PC-3 (cell line): ENCODE results near the gene SPSB3. TPM values are rescaled to one million over a fixed set of nuclear protein-coding genes. Genes with fewer than 3 reads are reported as not detected.

ENCODE experiments used
- ATAC-seq: fragments of 200-7000 bp; cut with Tn5 transposase; 2 replicates; pipeline ENCODE4 v1.9.1; 2020; ENCODE audit warnings: mild to moderate bottlenecking, moderate library complexity
- BruUV-seq: library from RNA; stranded (reverse); fragments of 400-500 nt; replicated peaks from 2 replicates; lab custom pipeline; 2021; lab: Mats Ljungman, UMichigan
- CTCF ChIA-PET: fragments of 300-600 bp; sonication (Branson Sonifier 250); formaldehyde crosslinking; loops from one replicate; lab custom pipeline; 2022; ENCODE audit warnings: antibody characterized with exemption; lab: Charles Lee
- POLR2A ChIA-PET: fragments of 300-600 bp; sonication (Branson Sonifier 250); formaldehyde crosslinking; loops from one replicate; lab custom pipeline; 2022; ENCODE audit warnings: antibody characterized with exemption; ENCODE audit not compliant: unreplicated experiment; lab: Charles Lee
- DNase-seq: peaks from one replicate; pipeline ENCODE4 v3.0.0-alpha.2; 2015
- H2AFZ ChIP-seq: fragments of 300-600 bp; sonication (generic); 2 replicates; pipeline ENCODE4 v1.6.0; 2016; ENCODE audit warnings: antibody characterized with exemption, low read length
- H3F3A ChIP-seq: fragments of 300-600 bp; sonication (generic); one replicate; pipeline ENCODE4 v1.6.0; 2017; ENCODE audit warnings: antibody characterized with exemption, low read length, control low read depth, mild to moderate bottlenecking; ENCODE audit not compliant: unreplicated experiment
- H3K27ac ChIP-seq: fragments of 300-600 bp; sonication (generic); 2 replicates; pipeline ENCODE4 v1.5.1; 2016; ENCODE audit warnings: mild to moderate bottlenecking, low read length
- H3K27me3 ChIP-seq: fragments of 300-600 bp; sonication (generic); 2 replicates; pipeline ENCODE4 v1.6.1; 2016; ENCODE audit warnings: low read length, mixed read lengths
- H3K36me3 ChIP-seq: fragments of 300-600 bp; sonication (generic); 2 replicates; pipeline ENCODE4 v1.6.1; 2016; ENCODE audit warnings: low read depth, mixed run types, low read length, mixed read lengths
- H3K4me1 ChIP-seq: fragments of 300-600 bp; sonication (generic); 2 replicates; pipeline ENCODE4 v1.5.1; 2016; ENCODE audit warnings: low read length; ENCODE audit not compliant: insufficient read depth
- H3K4me2 ChIP-seq: fragments of 300-600 bp; sonication (generic); 2 replicates; pipeline ENCODE4 v1.6.0; 2016; ENCODE audit warnings: low read length
- H3K4me3 ChIP-seq: fragments of 300-600 bp; sonication (generic); 2 replicates; pipeline ENCODE4 v1.5.1; 2016; ENCODE audit warnings: mild to moderate bottlenecking, low read length, mixed read lengths
- H3K79me2 ChIP-seq: fragments of 300-600 bp; sonication (generic); 2 replicates; pipeline ENCODE4 v1.6.1; 2017; ENCODE audit warnings: low read length, mixed read lengths
- H3K9ac ChIP-seq: fragments of 300-600 bp; sonication (generic); 2 replicates; pipeline ENCODE4 v1.6.0; 2016; ENCODE audit warnings: mild to moderate bottlenecking, low read length
- H3K9me2 ChIP-seq: fragments of 300-600 bp; sonication (generic); replicated peaks from 2 replicates; pipeline ENCODE4 v1.6.1; 2016; ENCODE audit warnings: mixed run types, low read length, mixed read lengths
- H3K9me3 ChIP-seq: fragments of 300-600 bp; sonication (generic); 2 replicates; pipeline ENCODE4 v1.6.1; 2016; ENCODE audit warnings: low read length, mixed read lengths
- H4K20me1 ChIP-seq: fragments of 300-600 bp; sonication (generic); 2 replicates; pipeline ENCODE4 v1.6.1; 2016; ENCODE audit warnings: low read length, mixed read lengths
- CTCF ChIP-seq: fragments of 300-600 bp; sonication (generic); conservative IDR thresholded peaks from 2 replicates; pipeline ENCODE4 v1.5.1; 2017; ENCODE audit warnings: antibody characterized with exemption, low read depth, mild to moderate bottlenecking, low read length
- EZH2 ChIP-seq: fragments of 300-600 bp; sonication (generic); IDR thresholded peaks from one replicate; pipeline ENCODE4 v1.6.1; 2017; ENCODE audit warnings: antibody characterized with exemption, mild to moderate bottlenecking, low read length; ENCODE audit not compliant: unreplicated experiment
- EZH2phosphoT487 ChIP-seq: fragments of 300-600 bp; sonication (generic); IDR thresholded peaks from 2 replicates; pipeline ENCODE4 v1.6.1; 2018; ENCODE audit warnings: mild to moderate bottlenecking, antibody characterized with exemption, low read length, borderline replicate concordance
- intact Hi-C: fragments of 100-400 bp; cut with micrococcal nuclease; formaldehyde crosslinking; loops from 2 replicates; pipeline ENCODE4 v1.9.0; 2023
- total RNA-seq: library from RNA; depleted of rRNA; stranded (reverse); fragments of >200 nt; gene quantifications from 2 replicates; pipeline ENCODE4 v1.2.3, GENCODE V29; 2014

Gene SPSB3
- total RNA-seq, 1 experiment from 2014 or later, result 27.4 TPM

GRCh38 chr16:1778200-1779179 is 3.9 kb downstream of the SPSB3 start:
- peaks cover 18% of the 10 kb centered on the region; the same call in 1 of the 2 replicates for H3K4me1 ChIP-seq
- CTCF ChIA-PET, result no interaction called here
- intact Hi-C loops, result no loop called here

GRCh38 chr16:1777375-1778199 is 4.8 kb downstream of the SPSB3 start:
- H3K4me1 ChIP-seq, result peaks cover 18% of the 10 kb centered on the region; the same call in 1 of the 2 replicates
- TF ChIP-seq EZH2phosphoT487 (no peak), CTCF (no peak), EZH2 (no peak)
- ChIA-PET POLR2A (no interaction called here), CTCF (no interaction called here)
- H3K36me3 ChIP-seq, result no peaks in the 10 kb centered on the region
- H4K20me1 ChIP-seq, result peaks cover 3% of the 10 kb centered on the region; the same call in 1 of the 2 replicates
- H3K4me2 ChIP-seq, result no peak overlapping the region
- intact Hi-C loops, result no loop called here
- no peaks in the 10 kb centered on the region for H3K9me2 ChIP-seq
- H3K4me3 ChIP-seq, result no peak overlapping the region
- no peak for ATAC-seq
- no peak overlapping the region for H3K9ac ChIP-seq
- H2AFZ ChIP-seq, result no peak overlapping the region
- BruUV-seq, result no TSS peak
- H3F3A ChIP-seq, result no peaks in the 10 kb centered on the region
- DNase-seq, result no peak
- H3K79me2 ChIP-seq, result peaks cover 36% of the 10 kb centered on the region
- no peaks in the 10 kb centered on the region for H3K9me3 ChIP-seq
- H3K27ac ChIP-seq, result no peak overlapping the region
- no peaks in the 10 kb centered on the region for H3K27me3 ChIP-seq

More at GRCh38 chr16:1778200-1779179, 3.9 kb downstream of the SPSB3 start:
- TF ChIP-seq EZH2, result no peak
- no peak for TF ChIP-seq CTCF
- no peak for TF ChIP-seq EZH2phosphoT487
- no peak overlapping the region for H2AFZ ChIP-seq
- DNase-seq, result no peak
- POLR2A ChIA-PET, result no interaction called here
- no peaks in the 10 kb centered on the region for H3K9me2 ChIP-seq
- peaks cover 38% of the 10 kb centered on the region for H3K79me2 ChIP-seq
- no peak overlapping the region for H3K4me3 ChIP-seq
- no peak overlapping the region for H3K4me2 ChIP-seq
- no peak overlapping the region for H3K27ac ChIP-seq
- no peak overlapping the region for H3K9ac ChIP-seq
- no peak for ATAC-seq
- H3K9me3 ChIP-seq, result no peaks in the 10 kb centered on the region
- H3K27me3 ChIP-seq, result no peaks in the 10 kb centered on the region
- BruUV-seq, result no TSS peak
- H4K20me1 ChIP-seq, result peaks cover 3% of the 10 kb centered on the region; the same call in 1 of the 2 replicates
- no peaks in the 10 kb centered on the region for H3K36me3 ChIP-seq
- H3F3A ChIP-seq, result no peaks in the 10 kb centered on the region
